NCI-H460 (cell line): ENCODE results near the gene UQCR10. TPM values are rescaled to one million over a fixed set of nuclear protein-coding genes. Genes with fewer than 3 reads are reported as not detected.

Experiments used
- small RNA-seq, 2 experiments: library from RNA; depleted of rRNA; stranded (forward); fragments of <200 nt; gene quantifications; one replicate each; pipeline ENCODE3, GENCODE V24; 2014
- total RNA-seq: library from RNA; depleted of rRNA; stranded (reverse); fragments of >200 nt; shearing (Covaris generic); gene quantifications from 2 replicates; pipeline ENCODE4 v1.2.3, GENCODE V29; 2014; rRNA removed

The UQCR10 gene
- total RNA-seq, 1 experiment from 2014 or later = 73.8 TPM

Small RNA genes within 50 kb of the gene (small RNA-seq; reads per million reads assigned to genes)
- 0 reads per million in 2 experiments for gene RF00019

Other genes starting within 250 kb of the UQCR10 start
- gene THOC5, start 213.6 kb upstream of the UQCR10 start, total RNA-seq = 52.5 and 55.2 TPM in 2 replicates
- 58.6 and 63.6 TPM in 2 replicates for gene NIPSNAP1, start 186.3 kb upstream of the UQCR10 start, total RNA-seq
- 27.4 and 33.0 TPM in 2 replicates for gene NF2, start 163.7 kb upstream of the UQCR10 start, total RNA-seq
- gene CABP7, start 47.4 kb upstream of the UQCR10 start, total RNA-seq = not detected in 2 replicates
- 13.2 and 14.3 TPM in 2 replicates for gene ZMAT5, start 362 bp upstream of the UQCR10 start, total RNA-seq
- gene ASCC2, start 70.9 kb downstream of the UQCR10 start, total RNA-seq = 16.3 and 18.6 TPM in 2 replicates
- 10.1 and 11.2 TPM in 2 replicates for gene MTMR3, start 115.8 kb downstream of the UQCR10 start, total RNA-seq